Endodermal cell (in vitro differentiated cells): ENCODE results near the gene KCNG2. TPM values are rescaled to one million over a fixed set of nuclear protein-coding genes. Genes with fewer than 3 reads are reported as not detected.
A peak's percentile ranks its signal among the peaks of the same experiment; 100 is the strongest.

Source experiments
- DNase-seq: peaks from one replicate; pipeline ENCODE4 v3.0.0-alpha.2; 2017
- H3K27ac ChIP-seq: 2 replicates; pipeline ENCODE4 v1.5.1; 2013; ENCODE audit warnings: mild to moderate bottlenecking, low read depth, low read length, moderate library complexity
- H3K27me3 ChIP-seq: 2 replicates; pipeline ENCODE4 v1.6.1; 2013; ENCODE audit warnings: mild to moderate bottlenecking, low read length, moderate library complexity; ENCODE audit not compliant: insufficient read depth, control insufficient read depth, poor library complexity, severe bottlenecking
- H3K36me3 ChIP-seq: 2 replicates; pipeline ENCODE4 v1.7.0; 2013; ENCODE audit warnings: mild to moderate bottlenecking, low read length, moderate library complexity; ENCODE audit not compliant: control insufficient read depth, insufficient read depth
- H3K4me1 ChIP-seq: one replicate; pipeline ENCODE4 v1.7.0; 2013; ENCODE audit warnings: low read length; ENCODE audit not compliant: control insufficient read depth, insufficient read depth
- H3K4me3 ChIP-seq: 2 replicates; pipeline ENCODE4 v1.5.1; 2013; ENCODE audit warnings: mild to moderate bottlenecking, low read length, moderate library complexity
- H3K9ac ChIP-seq: 2 replicates; pipeline ENCODE4 v1.6.1; 2013; ENCODE audit warnings: mild to moderate bottlenecking, low read length, moderate library complexity; ENCODE audit not compliant: poor library complexity, severe bottlenecking; ENCODE audit errors: extremely low read depth
- H3K9me3 ChIP-seq: 2 replicates; pipeline ENCODE4 v1.6.1; 2013; ENCODE audit warnings: mild to moderate bottlenecking, low read length, moderate library complexity; ENCODE audit not compliant: control insufficient read depth
- H3K27ac Mint-ChIP-seq: 2 replicates; pipeline ENCODE4 v1.8.0; 2020; ENCODE audit warnings: mixed read lengths
- H3K27me3 Mint-ChIP-seq: 2 replicates; pipeline ENCODE4 v1.8.0; 2021; ENCODE audit warnings: mild to moderate bottlenecking, mixed read lengths; ENCODE audit not compliant: insufficient read depth
- H3K36me3 Mint-ChIP-seq: 2 replicates; pipeline ENCODE4 v1.8.0; 2020; ENCODE audit warnings: low read depth, mixed read lengths
- H3K4me1 Mint-ChIP-seq: 2 replicates; pipeline ENCODE4 v1.8.0; 2020; ENCODE audit warnings: mixed read lengths
- H3K4me3 Mint-ChIP-seq: 2 replicates; pipeline ENCODE4 v1.8.0; 2020; ENCODE audit warnings: mild to moderate bottlenecking, moderate library complexity, mixed read lengths
- H3K9me3 Mint-ChIP-seq: 2 replicates; pipeline ENCODE4 v1.8.0; 2020; ENCODE audit warnings: mild to moderate bottlenecking, mixed read lengths
- WGBS, 2 experiments: methylation state at CpG; one replicate each; pipeline versions ENCODE4 v1.1.5 to v1.1.7; 2013; ENCODE audit warnings: missing lambda C conversion rate in 2 of 2, mixed read lengths in 1 of 2; ENCODE audit not compliant: insufficient coverage in 1 of 2, insufficient read length in 1 of 2; 5-methylcytosine and 5-hydroxymethylcytosine counted together
- total RNA-seq, 2 donors: library from RNA; stranded (reverse); fragmentation: NEBNext Ultra II Directional in 1 of 2; extraction: Animal tissue kit (Norgen Biotek cat#: 25700) in 1 of 2; gene quantifications; 2 replicates in 1 of 2; 3 replicates in 1 of 2; pipeline ENCODE4 v1.2.1, GENCODE V29; 2021
- TF ChIP-seq, protein P1 (sequence below): fragments of 200-600 bp; sonication (generic); conservative IDR thresholded peaks from 2 replicates; pipeline ENCODE4 v1.5.0; 2021; ENCODE audit warnings: antibody characterized with exemption, mild to moderate bottlenecking

Gene KCNG2
- total RNA-seq, 2 donors from 2014 or later, result not detected

DNA sequence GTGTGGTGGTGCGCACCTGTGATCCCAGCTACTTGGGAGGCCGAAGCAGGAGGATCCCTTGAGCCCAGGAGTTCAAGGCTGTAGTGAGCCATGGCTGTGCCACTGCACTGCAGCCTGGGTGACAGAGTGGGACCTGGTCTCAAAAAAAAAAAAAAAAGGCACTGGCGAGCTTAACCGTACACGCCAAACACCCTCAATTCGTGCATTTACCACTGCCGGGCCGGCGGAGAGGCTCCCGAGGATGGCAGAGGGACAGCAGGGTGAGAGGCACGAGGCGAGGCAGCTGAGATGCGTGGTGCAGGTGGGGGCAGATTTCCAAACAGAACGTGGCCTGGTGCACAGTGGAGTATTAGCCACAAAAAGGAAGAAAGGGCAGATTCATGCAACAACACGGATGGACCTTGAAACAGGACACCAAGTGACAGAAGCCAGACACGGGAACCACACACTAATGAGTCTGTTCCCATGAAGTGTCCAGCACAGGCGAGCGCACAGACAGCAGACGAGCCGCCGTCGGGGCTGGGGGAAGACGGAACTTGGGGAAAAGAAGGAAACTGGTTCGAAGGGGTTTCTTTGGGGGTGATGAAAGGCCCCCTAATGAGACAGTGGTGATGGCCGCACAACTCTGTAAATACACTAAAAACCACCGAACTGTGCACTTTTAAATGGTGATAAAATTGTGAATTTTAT lies 126.3 kb downstream of the KCNG2 start:
- Mint-ChIP-seq H3K4me1 (no peaks in the 10 kb centered on the region), H3K27ac (no peak overlapping the region), H3K9me3 (peaks cover 5% of the 10 kb centered on the region), H3K36me3 (peaks cover 36% of the 10 kb centered on the region), H3K4me3 (no peak overlapping the region), H3K27me3 (no peaks in the 10 kb centered on the region)
- H3K4me1 ChIP-seq, result no peaks in the 10 kb centered on the region
- H3K36me3 ChIP-seq, result peaks cover 11% of the 10 kb centered on the region
- H3K9me3 ChIP-seq, result peaks cover 3% of the 10 kb centered on the region
- DNase-seq, result peak; percentile 9
- TF ChIP-seq, protein P1, sequence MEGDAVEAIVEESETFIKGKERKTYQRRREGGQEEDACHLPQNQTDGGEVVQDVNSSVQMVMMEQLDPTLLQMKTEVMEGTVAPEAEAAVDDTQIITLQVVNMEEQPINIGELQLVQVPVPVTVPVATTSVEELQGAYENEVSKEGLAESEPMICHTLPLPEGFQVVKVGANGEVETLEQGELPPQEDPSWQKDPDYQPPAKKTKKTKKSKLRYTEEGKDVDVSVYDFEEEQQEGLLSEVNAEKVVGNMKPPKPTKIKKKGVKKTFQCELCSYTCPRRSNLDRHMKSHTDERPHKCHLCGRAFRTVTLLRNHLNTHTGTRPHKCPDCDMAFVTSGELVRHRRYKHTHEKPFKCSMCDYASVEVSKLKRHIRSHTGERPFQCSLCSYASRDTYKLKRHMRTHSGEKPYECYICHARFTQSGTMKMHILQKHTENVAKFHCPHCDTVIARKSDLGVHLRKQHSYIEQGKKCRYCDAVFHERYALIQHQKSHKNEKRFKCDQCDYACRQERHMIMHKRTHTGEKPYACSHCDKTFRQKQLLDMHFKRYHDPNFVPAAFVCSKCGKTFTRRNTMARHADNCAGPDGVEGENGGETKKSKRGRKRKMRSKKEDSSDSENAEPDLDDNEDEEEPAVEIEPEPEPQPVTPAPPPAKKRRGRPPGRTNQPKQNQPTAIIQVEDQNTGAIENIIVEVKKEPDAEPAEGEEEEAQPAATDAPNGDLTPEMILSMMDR, result no peak
- no peak overlapping the region for H3K4me3 ChIP-seq
- no peaks in the 10 kb centered on the region for H3K27me3 ChIP-seq
- H3K27ac ChIP-seq, result no peak overlapping the region
- H3K9ac ChIP-seq, result no peak overlapping the region
- 95 to 98% methylated on average over 13 to 26 of the region's 26 CpGs for WGBS, 2 experiments

- Histone ChIP-seq H3K9me3 (peaks cover 13% of the 10 kb centered on the region), H3K4me1 (no peaks in the 10 kb centered on the region), H3K4me3 (no peak overlapping the region), H3K27ac (peak overlapping the region; percentile 57), H3K27me3 (no peaks in the 10 kb centered on the region), H3K9ac (no peak overlapping the region), H3K36me3 (peaks cover 18% of the 10 kb centered on the region)
- 90 to 95% methylated on average over 18 to 25 of the region's 25 CpGs for WGBS, 2 experiments
- Mint-ChIP-seq H3K27ac (no peak overlapping the region), H3K9me3 (peaks cover 16% of the 10 kb centered on the region), H3K4me3 (no peak overlapping the region), H3K36me3 (peaks cover 43% of the 10 kb centered on the region), H3K27me3 (no peaks in the 10 kb centered on the region), H3K4me1 (no peaks in the 10 kb centered on the region)
- TF ChIP-seq, protein P1, result no peak
- peak; percentile 33 for DNase-seq
These were observed 127.3 kb downstream of the KCNG2 start for GRCh38 chr18:79924814-79925731.

- Mint-ChIP-seq H3K4me1 (no peaks in the 10 kb centered on the region), H3K27ac (no peak overlapping the region), H3K36me3 (peaks cover 50% of the 10 kb centered on the region), H3K27me3 (no peaks in the 10 kb centered on the region), H3K4me3 (no peak overlapping the region), H3K9me3 (peaks cover 24% of the 10 kb centered on the region)
- H3K36me3 ChIP-seq, result peaks cover 18% of the 10 kb centered on the region
- H3K27ac ChIP-seq, result no peak overlapping the region
- no peaks in the 10 kb centered on the region for H3K4me1 ChIP-seq
- H3K4me3 ChIP-seq, result no peak overlapping the region
- H3K9ac ChIP-seq, result no peak overlapping the region
- H3K9me3 ChIP-seq, result peaks cover 25% of the 10 kb centered on the region
- 86 to 95% methylated on average over 10 to 11 of the region's 11 CpGs for WGBS, 2 experiments
- peak; percentile 39 for DNase-seq
- H3K27me3 ChIP-seq, result no peaks in the 10 kb centered on the region
- TF ChIP-seq, protein P1, result no peak
These were observed 128.6 kb downstream of the KCNG2 start for GRCh38 chr18:79926306-79926705.
